SW 1271 (cell line): ENCODE data around the gene GNG11.

ENCODE experiments used
- DNase-seq, 2 experiments: peaks; one replicate each; lab custom pipeline; 2025; lab: John Stamatoyannopoulos, UW

Gene GNG11

DNA sequence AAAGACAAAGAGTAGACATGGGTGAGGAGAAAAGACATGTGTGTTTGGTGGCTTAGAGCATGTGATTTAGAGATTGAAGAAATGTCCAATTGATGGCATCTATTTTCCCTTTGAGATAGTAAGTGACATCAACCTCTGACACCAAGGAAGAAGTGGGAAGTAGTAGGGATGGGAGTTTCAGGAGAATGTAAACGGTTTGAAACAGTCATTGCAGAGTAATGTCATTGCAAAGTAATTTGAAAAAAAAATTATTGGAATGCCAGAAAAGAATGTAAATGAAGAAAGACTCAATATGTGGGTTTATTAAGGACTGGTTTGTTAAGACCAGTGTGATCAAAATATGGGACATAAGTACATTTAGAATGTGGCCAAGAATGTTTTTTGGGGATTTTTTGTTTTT is 26.6 kb downstream of the GNG11 start:
- DNase-seq = peak in 1 of 2 experiments; percentile 5

DNA sequence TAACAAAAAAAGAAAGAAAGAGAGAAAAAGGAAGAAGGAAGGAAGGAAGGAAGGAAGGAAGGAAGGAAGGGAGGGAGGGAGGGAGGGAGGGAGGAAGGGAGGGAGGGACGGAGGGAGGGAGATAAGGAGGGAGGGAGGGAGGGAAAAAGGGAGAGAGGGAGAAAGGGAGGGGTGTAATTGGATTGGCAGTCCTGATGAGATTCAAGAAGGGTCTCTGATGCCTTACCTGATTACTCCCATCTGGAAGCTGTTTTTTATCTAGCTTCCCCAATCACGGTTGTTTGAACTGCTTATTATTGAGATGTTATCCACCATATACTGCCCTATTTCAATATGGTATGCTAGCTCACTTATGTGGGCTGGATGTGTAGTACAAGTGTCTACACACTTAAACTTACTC is 27.3 kb downstream of the GNG11 start:
- no peak for DNase-seq

DNA sequence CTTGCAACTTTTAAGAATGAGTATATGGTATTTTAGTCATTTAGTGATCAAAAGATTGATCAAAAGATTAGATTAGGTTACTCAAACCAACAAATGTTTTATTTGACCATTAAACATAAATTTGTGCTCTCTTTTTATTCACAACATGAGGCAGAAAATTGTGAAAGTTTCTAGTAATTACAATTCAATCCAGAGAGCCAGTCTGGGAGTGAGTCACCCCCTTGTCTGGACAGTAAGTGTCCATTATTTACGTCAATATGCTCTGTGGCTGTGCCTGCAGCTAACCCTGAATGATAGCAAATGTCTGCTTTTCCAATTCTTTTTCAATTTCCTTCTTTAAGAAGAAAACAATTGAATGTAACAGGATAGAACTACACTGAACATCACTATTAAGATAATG is 27.9 kb downstream of the GNG11 start:
- DNase-seq = no peak

DNA sequence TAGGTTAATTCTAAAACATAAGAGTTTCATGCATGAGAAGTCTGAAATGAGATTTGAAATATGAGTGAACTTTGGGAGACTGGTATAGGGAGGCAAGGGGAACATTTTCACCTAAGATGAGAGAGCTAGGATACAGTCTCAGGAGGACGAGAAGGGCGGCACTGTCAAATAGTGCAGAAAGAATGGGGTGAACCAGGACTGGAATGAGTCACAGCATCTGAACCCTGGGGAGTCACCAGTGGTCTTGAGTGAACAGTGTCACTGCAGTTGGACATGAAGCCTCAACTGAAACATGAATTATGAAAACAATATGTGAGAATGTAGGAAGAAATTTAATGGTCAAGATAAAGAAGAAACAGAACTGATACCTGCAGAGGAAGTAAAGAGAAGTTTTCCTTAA is 33.8 kb downstream of the GNG11 start:
- no peak for DNase-seq

DNA sequence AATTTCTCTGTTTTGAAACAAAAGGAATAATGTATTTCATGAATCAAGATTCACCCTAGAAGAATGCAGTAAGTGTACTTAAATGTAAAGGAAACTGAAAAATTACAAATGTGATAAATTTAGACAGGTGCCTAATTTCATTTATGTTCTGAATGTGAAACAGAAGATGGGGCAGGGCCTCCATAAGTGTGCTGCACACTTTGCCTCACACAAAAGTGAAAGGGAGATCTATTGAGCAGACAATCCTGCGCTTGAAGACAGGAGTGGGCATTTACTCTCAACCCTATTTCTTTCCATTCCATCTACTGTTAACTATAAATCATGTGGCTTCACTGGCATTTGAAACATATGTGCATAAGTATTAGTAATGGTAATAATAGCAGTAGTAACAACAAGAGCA is 36.2 kb downstream of the GNG11 start:
- no peak for DNase-seq

DNA sequence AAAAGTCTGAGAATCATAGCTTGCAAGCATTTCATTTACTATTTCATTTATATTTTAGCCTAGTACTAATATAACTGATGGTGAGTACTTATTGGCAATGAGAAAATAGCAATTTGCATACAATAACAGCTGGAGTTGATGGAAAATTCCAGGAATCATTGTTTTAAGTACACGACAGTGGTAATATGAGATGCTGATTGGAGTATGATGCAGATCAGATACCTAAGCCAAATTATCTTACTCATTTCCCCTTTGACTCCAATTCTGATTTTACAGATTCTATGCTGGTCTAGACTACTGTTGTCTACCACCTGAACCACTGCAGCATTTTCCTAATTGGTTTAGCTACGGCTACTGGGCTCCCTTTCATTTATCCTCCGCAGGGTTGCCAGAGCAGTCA is 36.7 kb downstream of the GNG11 start:
- no peak for DNase-seq

DNA sequence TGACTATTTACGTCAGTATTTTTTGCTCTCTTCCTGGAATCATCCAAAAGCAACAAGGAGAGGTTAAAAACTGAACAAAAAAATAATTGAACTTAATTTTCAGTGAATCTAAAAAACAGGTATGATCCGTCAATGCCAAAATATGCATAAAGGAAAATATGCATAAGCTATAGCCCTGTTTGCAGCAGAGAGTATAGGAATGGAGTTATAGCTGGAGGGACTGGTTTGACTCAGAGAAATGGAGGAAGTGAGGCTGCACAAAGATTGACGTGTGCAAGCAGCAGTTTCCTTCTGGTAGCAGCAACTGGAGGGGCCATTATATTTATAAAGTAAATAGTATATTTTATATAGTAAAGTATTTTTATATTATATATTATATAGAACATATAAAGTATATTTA is 37.1 kb downstream of the GNG11 start:
- no peak for DNase-seq

DNA sequence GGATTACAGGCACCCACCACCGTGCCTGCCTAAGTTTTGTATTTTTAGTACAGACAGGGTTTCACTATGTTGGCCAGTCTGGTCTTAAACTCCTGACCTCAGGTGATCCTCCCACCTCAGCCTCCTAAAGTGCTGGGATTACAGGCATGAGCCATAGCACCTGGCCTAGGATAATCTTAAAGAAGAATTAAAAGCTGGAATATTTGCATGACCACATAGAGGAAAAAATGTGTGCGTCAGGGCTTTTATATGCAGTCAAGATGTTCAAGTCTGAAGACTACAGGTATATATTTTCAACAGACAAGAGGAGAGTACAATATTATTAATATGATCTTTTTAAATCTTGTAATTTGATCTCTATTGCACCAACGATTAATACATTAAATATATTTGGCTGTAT is 39.5 kb downstream of the GNG11 start:
- no peak for DNase-seq

DNA sequence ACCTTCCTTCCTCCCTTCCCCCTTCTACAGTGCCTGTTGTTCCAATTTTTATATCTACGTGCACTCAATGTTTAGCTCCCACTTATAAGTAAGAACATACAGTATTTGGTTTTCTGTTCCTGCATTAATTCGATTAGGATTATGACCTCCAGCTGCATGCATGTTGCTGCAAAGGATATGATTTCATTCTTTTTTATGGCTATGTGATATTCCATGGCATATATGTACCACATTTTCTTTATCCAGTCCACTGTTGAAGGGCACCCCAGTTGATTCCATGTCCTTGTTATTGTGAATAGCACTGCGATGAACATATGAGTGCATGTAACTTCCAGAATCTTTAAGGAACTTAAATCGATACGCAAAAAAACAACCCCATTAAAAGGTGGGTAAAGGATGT is 42.7 kb downstream of the GNG11 start:
- no peak for DNase-seq

DNA sequence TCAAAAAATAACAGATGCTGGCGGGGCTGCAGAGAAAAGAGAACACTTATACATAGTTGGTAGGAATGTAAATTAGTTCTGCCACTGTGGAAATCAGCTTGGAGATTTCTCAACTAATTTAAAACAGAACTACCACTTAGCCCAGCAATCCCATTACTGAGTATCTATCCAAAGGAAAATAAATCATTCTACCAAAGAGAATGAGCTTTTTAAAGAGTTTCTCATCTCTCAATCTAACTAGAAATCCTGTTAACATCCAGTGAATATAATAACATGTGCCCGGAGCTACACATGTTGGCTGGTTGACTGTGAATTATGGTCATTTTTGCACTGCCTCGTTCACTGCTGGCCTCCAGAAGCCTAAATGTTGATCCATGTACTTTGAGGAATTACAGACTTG is 43.3 kb downstream of the GNG11 start:
- DNase-seq = no peak

DNA sequence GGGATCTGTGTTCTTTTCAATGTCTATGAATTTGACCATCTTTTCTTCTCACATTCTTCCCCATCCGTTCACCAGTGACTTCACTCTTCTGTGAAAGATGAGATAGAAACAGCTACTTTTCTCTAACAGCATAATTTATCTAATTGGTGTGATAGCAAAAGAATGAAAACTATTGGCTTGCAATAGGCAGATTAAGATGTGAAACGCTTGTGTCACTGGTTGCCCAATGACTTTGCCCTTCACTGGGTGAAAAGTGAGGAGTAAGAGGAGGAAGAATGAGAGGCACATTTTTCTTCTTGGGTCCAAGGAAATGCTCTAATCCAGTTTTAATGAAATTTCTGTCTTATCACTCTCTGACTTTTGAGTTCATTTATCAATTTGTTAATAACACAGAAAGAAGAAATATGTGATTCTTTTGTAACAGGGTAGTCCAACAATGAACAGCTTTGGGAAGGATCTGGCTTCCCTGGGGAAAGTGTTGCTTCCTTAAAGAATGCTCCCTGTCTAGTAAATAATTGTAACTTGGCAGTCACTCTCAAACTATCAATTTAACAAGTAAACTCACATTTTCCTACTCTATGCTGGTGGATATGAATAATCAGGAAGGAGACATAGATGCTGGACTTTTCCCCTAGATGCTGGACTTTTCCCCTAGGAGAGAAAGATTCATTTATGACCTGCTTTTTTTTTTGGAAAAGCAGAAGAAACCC is 47.5 kb downstream of the GNG11 start:
- DNase-seq = no peak

DNA sequence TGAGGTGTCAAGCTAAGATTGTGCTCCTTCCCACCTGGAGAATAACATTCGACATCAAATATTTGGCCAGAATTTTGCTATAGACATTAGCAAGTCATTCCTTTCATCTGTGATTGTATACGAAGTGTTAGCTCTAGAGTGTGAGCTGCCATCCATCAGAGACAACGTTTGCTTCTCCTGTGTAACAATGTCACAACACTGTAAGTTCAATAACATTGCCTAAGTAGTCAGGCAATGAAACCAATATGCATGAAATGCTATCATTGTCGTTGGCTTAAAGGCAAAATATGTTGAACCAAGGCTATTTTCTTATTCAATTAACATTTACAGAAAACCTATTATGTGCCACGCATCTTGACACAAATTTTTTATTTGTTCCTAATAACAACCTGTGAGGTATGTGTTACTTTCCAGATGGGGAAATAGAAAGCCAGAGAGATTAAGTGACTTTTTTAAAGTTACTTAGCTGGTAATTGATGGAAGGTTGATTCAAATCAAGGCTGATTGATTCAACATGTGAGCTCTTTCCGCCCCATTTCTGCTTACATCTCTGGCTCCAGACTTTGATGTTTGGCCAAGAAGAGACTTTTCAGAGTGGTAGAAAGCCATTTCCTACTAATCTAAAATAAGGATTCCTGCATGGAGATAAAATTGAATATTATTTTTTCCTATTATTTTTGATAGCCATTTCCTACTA is 50.6 kb downstream of the GNG11 start:
- no peak for DNase-seq

DNA sequence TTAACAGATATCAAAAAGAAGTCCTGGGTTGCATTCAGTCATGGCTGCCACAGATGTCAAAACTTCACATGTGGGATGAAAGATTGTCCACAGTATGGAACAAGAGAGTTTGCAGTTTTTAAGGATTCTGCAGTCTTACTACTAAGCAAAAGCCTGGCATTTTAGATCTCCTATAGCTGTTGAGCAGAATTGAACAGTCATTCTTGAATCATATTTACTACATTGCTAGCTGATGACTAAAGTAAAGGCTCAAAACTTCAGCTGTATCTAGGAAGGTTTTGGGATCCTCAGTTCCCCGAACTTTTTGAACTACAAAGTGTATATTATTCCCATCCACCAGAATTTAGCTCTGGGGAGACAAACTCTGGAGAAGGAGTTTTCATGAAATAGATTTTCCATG is 51.6 kb downstream of the GNG11 start:
- DNase-seq = no peak

DNA sequence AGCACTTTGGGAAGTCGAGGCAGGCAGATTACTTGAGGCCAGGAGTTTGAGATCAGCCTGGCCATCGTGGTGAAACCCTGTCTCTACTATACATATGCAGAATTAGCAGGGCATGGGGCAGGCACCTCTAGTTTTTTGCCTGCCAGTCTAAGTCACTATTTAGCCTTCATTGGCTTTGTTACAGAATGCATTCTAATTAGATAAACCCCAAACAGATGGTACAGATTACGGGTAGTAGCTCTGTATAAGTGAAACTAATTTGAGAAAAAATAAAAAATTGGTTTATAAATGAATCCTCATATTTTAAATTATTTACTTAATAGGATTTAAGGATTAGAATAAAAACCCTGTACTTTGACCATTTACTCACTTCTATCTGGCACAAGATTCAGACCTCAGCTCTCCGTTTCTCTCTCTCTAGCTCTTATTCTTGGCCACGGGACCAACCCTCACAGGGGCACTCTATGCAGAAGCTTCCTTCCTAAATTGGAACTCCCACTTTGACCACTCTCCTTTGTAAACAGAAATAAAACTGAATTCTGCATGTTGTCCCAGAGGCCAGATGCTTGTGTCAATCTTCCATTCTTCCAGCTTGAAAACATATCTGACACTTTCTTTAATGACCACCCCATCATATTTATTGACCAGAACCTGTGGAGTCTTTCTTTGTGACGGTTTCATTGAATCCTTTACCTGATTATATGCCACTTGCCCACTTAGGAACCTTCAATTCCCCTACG is 55.8 kb downstream of the GNG11 start:
- DNase-seq = no peak
